ENCODE results near the gene TIFAB.

GRCh38 chr5:135478938-135479337 lies 26.8 kb upstream of the TIFAB start:
- TF ChIP-seq EZH2 (IDR thresholded peaks at IDR 0.05; ENCODE audit: borderline replicate concordance, low read length): no peak
- TF ChIP-seq, protein P1, sequence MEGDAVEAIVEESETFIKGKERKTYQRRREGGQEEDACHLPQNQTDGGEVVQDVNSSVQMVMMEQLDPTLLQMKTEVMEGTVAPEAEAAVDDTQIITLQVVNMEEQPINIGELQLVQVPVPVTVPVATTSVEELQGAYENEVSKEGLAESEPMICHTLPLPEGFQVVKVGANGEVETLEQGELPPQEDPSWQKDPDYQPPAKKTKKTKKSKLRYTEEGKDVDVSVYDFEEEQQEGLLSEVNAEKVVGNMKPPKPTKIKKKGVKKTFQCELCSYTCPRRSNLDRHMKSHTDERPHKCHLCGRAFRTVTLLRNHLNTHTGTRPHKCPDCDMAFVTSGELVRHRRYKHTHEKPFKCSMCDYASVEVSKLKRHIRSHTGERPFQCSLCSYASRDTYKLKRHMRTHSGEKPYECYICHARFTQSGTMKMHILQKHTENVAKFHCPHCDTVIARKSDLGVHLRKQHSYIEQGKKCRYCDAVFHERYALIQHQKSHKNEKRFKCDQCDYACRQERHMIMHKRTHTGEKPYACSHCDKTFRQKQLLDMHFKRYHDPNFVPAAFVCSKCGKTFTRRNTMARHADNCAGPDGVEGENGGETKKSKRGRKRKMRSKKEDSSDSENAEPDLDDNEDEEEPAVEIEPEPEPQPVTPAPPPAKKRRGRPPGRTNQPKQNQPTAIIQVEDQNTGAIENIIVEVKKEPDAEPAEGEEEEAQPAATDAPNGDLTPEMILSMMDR (IDR thresholded peaks at IDR 0.05; ENCODE audit: low read length): no peak

All from OCI-LY1 (cell line).